ENCODE data around the gene ZXDA.

ZXDA gene

DNA sequence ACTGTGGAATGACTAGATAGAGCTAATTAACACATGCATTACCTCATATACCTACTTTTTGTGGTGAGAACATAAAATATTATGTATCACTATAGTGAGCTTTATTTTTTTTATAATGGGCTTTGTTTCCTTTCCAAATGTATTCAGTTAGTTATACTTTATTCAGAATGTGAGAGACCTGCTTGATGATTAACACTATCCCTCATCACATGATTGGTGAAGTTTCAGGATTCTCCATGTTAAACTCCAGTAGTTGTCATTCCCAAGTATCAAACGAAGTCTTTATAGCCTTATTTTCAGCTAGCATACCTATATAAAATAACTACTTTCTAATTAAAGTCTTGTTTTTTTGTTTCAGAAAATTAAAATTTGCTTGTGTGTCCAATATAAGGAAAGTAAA is 8.8 kb downstream of the ZXDA start:
- TF ChIP-seq, protein P1, sequence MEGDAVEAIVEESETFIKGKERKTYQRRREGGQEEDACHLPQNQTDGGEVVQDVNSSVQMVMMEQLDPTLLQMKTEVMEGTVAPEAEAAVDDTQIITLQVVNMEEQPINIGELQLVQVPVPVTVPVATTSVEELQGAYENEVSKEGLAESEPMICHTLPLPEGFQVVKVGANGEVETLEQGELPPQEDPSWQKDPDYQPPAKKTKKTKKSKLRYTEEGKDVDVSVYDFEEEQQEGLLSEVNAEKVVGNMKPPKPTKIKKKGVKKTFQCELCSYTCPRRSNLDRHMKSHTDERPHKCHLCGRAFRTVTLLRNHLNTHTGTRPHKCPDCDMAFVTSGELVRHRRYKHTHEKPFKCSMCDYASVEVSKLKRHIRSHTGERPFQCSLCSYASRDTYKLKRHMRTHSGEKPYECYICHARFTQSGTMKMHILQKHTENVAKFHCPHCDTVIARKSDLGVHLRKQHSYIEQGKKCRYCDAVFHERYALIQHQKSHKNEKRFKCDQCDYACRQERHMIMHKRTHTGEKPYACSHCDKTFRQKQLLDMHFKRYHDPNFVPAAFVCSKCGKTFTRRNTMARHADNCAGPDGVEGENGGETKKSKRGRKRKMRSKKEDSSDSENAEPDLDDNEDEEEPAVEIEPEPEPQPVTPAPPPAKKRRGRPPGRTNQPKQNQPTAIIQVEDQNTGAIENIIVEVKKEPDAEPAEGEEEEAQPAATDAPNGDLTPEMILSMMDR (IDR thresholded peaks at IDR 0.05), result no peak
- H3K9ac ChIP-seq, result no peak overlapping the region
- H3K4me2 ChIP-seq (ENCODE audit: low read length), result no peak overlapping the region
- no peaks in the 10 kb centered on the region for H3K4me1 ChIP-seq
- no peaks in the 10 kb centered on the region for H3K36me3 ChIP-seq (ENCODE audit: control insufficient read depth, insufficient read depth, low read length)
- no peaks in the 10 kb centered on the region for H3K9me3 ChIP-seq (ENCODE audit: control insufficient read depth, low read length)
- H3K27ac ChIP-seq, result no peak overlapping the region
- no peaks in the 10 kb centered on the region for H3K79me2 ChIP-seq
- H2AFZ ChIP-seq, result no peak overlapping the region
- H3K4me3 ChIP-seq (ENCODE audit: low read depth, low read length), result no peak overlapping the region
- H3K27me3 ChIP-seq (ENCODE audit: control insufficient read depth, insufficient read depth, low read length), result no peaks in the 10 kb centered on the region

DNA sequence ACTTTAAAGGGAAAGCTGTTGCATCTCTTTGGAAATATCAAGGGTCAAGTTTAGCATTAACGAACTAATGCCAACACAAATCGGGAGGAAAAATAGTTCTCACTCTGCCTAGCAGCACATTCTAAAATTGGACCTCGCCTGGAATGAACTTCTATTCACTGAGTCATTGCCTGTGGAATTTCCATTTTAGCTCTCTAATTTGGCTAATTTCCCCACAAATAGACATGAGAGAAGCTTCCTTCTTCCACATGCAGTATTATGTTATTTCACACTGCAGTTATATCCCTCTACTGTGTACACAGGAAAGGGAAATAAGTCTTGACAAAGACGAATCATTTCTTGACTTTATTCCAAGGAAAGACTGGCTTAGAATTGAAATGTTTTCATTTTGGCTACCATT is 9.3 kb downstream of the ZXDA start:
- H2AFZ ChIP-seq, result no peak overlapping the region
- no peaks in the 10 kb centered on the region for H3K36me3 ChIP-seq (ENCODE audit: control insufficient read depth, insufficient read depth, low read length)
- no peak overlapping the region for H3K27ac ChIP-seq
- no peaks in the 10 kb centered on the region for H3K27me3 ChIP-seq (ENCODE audit: control insufficient read depth, insufficient read depth, low read length)
- peaks cover 3% of the 10 kb centered on the region for H3K79me2 ChIP-seq
- H3K4me3 ChIP-seq (ENCODE audit: low read depth, low read length), result no peak overlapping the region
- no peak overlapping the region for H3K4me2 ChIP-seq (ENCODE audit: low read length)
- no peak overlapping the region for H3K9ac ChIP-seq
- no peaks in the 10 kb centered on the region for H3K9me3 ChIP-seq (ENCODE audit: control insufficient read depth, low read length)
- H3K4me1 ChIP-seq, result no peaks in the 10 kb centered on the region
- TF ChIP-seq, protein P1 (IDR thresholded peaks at IDR 0.05), result no peak

DNA sequence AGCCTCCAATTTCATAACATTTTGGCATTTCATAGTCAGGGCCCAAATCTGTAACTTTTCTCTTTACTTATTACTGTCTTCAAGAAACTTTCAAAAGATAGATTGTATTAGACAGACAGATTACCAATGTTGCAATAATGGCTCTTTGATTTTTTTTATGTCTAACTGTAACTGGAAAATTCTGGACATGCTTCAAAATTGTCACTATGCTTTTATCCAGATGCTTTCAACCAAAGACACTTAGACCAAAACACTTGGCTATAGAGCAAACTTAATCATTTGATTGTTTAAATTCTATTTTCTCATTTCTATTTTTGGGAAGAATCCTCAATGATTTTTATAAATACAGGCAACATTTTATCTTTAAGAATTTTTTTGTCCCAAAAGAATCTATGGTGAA is 10.4 kb downstream of the ZXDA start:
- Histone ChIP-seq H3K4me1 (no peaks in the 10 kb centered on the region), H3K4me2 (ENCODE audit: low read length) (no peak overlapping the region), H3K4me3 (ENCODE audit: low read depth, low read length) (no peak overlapping the region), H3K9ac (no peak overlapping the region), H3K27me3 (ENCODE audit: control insufficient read depth, insufficient read depth, low read length) (no peaks in the 10 kb centered on the region), H3K36me3 (ENCODE audit: control insufficient read depth, insufficient read depth, low read length) (no peaks in the 10 kb centered on the region), H3K9me3 (ENCODE audit: control insufficient read depth, low read length) (no peaks in the 10 kb centered on the region), H2AFZ (no peak overlapping the region), H3K79me2 (peaks cover 4% of the 10 kb centered on the region), H3K27ac (no peak overlapping the region)
- TF ChIP-seq, protein P1 (IDR thresholded peaks at IDR 0.05), result no peak

DNA sequence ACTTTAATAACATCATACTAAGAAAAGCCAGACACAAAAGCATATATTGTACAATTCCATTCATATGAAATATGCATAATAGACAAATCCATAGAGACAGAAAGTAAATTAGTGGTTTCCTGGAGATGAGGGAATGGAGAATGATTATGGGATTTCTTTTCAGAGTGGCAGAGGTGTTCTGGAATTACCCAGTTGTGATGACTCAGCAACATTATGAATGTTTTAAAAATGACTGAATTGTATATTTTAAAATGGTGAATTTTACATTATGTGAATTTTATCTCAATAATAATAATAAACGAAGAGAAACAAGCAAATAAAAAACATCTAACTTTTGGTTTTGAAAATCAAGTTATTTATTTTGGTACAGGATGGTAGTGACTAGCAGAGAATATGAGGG is 11.2 kb downstream of the ZXDA start:
- Histone ChIP-seq H3K79me2 (peaks cover 4% of the 10 kb centered on the region), H3K9ac (no peak overlapping the region), H3K36me3 (ENCODE audit: control insufficient read depth, insufficient read depth, low read length) (no peaks in the 10 kb centered on the region), H3K9me3 (ENCODE audit: control insufficient read depth, low read length) (no peaks in the 10 kb centered on the region), H3K4me3 (ENCODE audit: low read depth, low read length) (no peak overlapping the region), H2AFZ (no peak overlapping the region), H3K4me2 (ENCODE audit: low read length) (no peak overlapping the region), H3K27me3 (ENCODE audit: control insufficient read depth, insufficient read depth, low read length) (no peaks in the 10 kb centered on the region), H3K4me1 (no peaks in the 10 kb centered on the region), H3K27ac (no peak overlapping the region)
- TF ChIP-seq, protein P1 (IDR thresholded peaks at IDR 0.05), result no peak

DNA sequence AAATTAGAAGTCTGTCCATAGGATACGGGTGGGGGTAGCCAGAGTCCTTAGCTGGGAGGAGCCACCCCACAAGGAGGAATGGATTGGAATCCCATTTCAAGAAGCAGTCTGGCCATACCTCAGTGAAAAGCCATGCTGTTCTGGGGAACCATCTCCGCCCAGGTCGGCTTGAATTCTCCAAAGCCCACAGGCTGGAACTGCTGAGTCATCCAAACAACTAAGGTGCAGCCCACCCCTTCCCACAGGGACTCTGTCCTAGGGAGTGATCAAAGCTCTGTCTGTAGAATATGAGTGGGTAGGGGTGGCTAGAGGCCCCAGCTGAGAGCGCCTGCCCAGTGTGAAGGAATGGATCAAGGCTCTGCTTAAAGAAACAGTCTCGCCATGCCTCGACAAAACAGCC is 38.8 kb downstream of the ZXDA start:
- Histone ChIP-seq H3K9ac (no peak overlapping the region), H3K4me1 (no peaks in the 10 kb centered on the region), H3K36me3 (ENCODE audit: control insufficient read depth, insufficient read depth, low read length) (no peaks in the 10 kb centered on the region), H3K27ac (no peak overlapping the region), H3K9me3 (ENCODE audit: control insufficient read depth, low read length) (no peaks in the 10 kb centered on the region), H3K27me3 (ENCODE audit: control insufficient read depth, insufficient read depth, low read length) (no peaks in the 10 kb centered on the region), H3K4me2 (ENCODE audit: low read length) (no peak overlapping the region), H3K4me3 (ENCODE audit: low read depth, low read length) (no peak overlapping the region), H2AFZ (no peak overlapping the region), H3K79me2 (no peaks in the 10 kb centered on the region)
- TF ChIP-seq, protein P1 (IDR thresholded peaks at IDR 0.05), result no peak

All from parathyroid adenoma (tissue), 2 donors.